ENCODE data around the gene PARVA. TPM values are rescaled to one million over a fixed set of nuclear protein-coding genes. Genes with fewer than 3 reads are reported as not detected.

The PARVA gene
- total RNA-seq, 1 experiment from 2014 or later, result 20.2 TPM

DNA sequence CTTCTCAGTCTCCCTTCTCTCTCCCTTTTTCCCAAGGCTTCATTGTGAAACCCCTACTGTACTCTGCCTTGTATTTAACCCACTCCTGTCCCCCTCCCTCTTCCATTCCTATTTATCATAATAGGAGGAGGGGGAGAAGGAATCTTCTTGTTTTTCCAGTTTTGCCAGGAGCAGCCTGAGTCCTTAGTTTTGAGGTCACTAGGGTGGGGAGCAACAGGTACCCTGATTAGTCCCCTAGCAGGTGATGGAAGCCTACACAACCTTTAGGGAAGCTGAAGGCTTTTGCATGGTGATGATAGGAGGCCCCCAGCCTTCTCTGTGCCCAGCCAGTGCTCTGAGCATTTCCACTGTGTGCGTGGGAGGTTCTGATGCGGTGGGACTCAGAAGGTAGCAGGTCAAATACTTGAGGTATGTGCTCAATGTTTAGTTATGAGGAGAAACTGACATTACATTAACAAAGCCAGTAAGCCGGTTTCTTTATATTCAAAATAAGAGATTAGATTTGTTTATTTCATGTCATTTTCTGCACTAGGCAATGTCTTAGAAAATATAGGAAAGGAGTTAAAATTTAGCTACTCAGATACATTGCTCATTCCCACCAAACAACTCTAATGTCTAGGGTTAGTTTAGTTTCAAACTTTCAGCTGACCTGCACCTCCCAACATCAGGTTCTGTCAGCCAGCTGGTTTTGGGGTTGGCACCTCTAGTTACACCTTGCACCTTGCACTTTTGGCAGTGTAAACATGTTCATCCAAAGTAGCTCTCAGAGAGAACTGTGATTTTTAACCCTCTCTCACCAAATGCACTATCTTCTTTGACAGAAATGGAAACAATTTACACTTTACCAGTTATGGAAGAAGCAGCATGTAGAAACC, 26.0 kb downstream of the PARVA start:
- no peak for DNase-seq (ENCODE audit: low read depth)

DNA sequence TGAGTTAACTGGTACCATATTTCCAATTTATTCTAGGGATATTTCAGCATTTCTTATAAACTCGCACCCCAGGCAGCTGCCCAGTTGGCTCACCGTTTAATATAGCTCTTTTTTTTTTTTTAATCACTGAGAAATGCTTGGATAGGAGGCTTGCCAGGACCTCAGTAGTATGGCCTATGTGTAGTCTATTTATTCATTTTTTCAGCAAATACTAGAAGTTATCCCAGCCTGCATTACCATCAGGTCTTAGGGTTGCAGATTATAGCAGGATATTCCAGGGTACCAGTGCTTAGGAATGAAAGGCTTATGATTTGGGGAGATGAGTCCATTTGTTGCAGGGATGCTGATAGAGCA, 26.6 kb downstream of the PARVA start:
- DNase-seq (ENCODE audit: low read depth), result no peak

GRCh38 chr11:12404436-12404835, 27.1 kb downstream of the PARVA start:
- DNase-seq (ENCODE audit: low read depth), result no peak

DNA sequence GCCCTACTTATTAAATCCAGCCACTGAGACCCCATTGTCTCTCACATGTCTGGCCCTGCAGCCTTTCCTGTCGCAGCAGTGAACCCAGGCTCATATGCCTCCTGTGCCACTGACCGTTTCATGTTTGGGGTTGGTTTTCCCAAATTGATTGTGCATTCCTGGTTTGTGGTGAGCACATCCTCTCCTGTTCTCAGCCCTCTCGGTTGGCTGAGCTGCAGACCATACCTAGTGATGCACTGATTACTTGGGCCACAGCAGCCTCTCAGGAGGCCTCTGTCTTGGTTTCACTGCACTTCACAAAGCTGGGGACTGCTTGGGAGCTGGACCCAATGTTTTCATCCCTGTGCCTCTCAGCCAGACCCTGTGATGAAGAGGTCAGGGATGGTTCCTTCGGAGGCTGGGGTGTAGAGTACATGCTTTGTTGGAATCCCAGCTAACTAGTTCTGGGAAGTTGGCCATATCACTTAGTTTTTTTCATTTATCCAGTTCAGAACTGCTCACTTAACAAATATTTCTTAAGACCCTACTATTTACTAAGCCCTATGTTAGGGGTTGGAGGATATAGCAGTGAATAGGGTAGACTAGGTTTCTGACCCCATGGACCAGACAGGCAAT, 30.9 kb downstream of the PARVA start:
- no peak for DNase-seq (ENCODE audit: low read depth)

- no peak for DNase-seq (ENCODE audit: low read depth)
Measured at GRCh38 chr11:12409621-12410005, 32.2 kb downstream of the PARVA start.

- DNase-seq (ENCODE audit: low read depth), result no peak
Measured at GRCh38 chr11:12410006-12410728, 32.8 kb downstream of the PARVA start.

GRCh38 chr11:12411393-12411792, 34.0 kb downstream of the PARVA start:
- no peak for DNase-seq (ENCODE audit: low read depth)

GRCh38 chr11:12411806-12412727, 34.7 kb downstream of the PARVA start:
- peak; percentile 90 for DNase-seq (ENCODE audit: low read depth)

DNA sequence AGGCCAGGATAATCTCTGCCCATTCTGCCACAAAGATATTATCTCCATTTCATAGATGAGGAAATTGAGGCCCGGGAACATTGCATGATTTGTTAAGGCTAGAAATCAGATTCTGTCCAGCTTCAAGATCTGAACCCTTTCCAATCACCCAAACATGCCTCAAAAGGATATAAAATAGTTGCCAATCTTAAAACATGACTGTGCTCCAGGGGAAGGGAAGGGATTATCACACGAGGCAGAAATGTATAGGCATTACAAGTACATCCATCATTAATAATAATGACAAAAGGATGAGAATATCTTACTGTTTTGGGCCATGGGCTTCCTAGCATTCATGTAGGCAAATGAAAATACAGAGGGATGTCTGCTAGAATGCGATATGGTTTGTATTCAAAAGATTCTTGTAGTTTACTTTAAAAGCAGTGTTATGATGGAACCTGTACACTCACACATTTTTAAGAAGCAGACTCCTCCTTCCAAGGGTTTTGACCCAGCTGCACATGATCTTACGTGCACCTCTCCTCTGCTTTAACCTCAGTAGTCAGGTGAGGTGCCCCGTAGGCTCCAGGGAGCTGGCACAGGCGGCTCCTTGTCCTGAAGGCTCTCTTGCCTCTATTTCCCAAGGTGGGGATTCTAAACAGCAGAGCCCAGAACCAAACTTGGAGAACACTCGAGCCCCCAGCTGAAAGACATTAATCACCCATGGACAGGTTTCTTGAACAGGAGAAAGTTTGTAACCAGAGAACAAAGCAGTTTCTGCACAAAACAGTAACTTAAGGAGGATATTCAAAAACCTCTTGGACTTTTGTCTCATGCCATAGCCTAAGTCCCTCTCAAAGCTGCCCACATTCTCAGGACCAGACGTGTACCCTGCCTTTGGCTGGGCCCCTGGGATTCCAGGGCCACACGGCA, 36.0 kb downstream of the PARVA start:
- DNase-seq (ENCODE audit: low read depth), result no peak

DNA sequence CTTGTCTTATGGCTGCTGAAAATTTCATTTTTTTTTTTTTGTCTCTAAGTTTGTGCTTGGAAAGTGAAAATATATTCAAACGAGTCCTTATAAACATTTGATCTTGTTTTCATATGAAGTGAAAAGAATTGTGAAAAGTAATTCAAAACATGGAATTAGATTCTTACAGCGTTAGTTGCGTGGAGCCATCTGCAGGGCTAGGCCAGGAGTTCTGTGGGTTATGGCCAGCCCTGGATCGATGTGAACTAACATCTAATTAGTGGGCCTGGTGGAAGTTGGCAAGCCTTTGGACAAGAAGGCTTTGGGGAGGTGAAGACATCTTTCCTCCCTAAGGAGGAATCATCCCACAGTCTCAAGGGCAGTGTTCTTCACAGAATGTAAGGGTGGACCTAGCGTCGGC, 37.2 kb downstream of the PARVA start:
- DNase-seq (ENCODE audit: low read depth), result no peak

DNA sequence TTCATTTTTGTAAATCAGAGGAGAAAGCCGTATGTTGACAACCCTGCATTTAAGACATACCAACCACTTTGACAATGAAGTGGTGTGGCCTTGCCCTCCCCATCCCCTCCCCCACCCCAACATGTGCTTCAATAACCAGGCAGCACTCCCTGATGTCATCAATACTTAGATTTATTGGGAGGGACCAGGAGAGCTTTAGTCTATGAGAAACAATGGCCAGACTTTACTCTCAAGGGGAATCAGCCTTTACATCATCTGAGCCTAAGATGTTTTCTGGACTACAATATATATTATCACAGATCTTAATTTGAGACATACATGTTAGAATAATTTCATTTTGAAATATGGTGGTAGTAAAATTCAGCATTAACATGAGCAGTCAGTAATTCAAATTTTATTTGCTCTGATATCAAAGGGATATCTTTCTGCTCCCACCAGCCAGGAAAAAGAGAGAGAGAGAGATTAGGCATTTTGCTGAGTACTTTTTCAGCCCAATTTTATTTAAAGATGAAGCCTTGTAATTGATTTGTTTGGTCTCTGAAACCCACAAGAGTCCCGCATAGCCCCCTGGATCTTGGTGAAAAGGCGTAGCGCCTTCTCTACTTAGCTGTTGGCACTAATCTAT, 38.1 kb downstream of the PARVA start:
- DNase-seq (ENCODE audit: low read depth), result no peak

- no peak for DNase-seq (ENCODE audit: low read depth)
Measured at GRCh38 chr11:12416552-12416951, 39.2 kb downstream of the PARVA start.

- no peak for DNase-seq (ENCODE audit: low read depth)
Measured at GRCh38 chr11:12417691-12418611, 40.6 kb downstream of the PARVA start.

DNA sequence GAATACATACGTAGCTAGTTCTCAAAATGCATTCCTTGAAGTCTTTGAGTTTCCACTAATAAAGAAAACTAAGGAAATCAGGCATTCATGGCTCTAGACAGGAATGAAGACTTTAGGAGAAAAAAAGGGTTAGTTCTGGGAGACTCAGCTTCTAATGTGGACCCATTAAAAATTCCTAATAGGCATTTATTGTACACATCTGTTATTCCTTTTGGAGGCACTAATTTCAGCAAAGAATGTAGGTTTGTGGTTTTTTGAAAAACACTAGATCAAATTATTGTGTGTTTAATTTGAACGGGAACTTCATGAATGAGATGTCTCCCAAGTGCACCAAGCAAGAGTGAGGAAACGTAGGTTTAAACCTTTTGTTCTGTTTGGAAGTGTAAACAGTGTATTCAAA, 42.7 kb downstream of the PARVA start:
- DNase-seq (ENCODE audit: low read depth), result no peak

DNA sequence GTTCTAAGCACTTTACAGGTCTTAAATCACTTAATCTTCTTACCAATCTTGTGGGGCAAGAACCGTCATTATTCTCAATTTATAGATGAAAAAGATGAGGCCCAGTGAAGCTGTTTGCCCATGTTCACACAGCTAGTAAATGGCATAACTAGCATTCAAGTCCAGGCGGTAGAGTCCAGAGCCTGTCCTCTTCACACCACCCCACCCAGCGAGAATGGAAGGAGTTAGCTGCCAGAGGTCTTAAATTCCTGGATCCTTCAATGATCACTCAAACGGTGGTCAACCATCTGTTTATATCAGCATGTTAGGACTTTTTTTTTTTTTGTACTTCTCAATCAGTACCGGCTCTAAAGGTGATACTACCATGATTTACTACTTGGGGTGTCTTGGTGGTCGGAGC, 43.3 kb downstream of the PARVA start:
- no peak for DNase-seq (ENCODE audit: low read depth)

DNA sequence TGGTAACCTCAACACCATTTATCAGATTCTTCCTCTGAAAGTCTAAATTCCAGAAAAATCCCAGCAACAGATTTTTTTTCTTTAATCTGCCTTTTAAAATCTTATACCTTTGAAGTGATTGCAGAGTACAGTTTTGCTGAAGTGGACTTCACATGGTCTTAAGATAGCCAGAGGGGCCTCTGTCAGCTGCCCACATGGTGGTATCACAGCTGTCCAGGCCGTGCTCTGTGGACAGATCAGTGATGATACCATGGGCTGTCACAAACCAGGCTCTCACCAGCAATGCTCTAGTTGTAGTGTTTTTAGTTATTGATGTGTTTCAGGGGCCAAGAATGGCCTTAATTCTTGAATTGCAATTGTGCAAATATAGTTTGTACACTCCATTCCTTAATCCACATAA, 44.0 kb downstream of the PARVA start:
- DNase-seq (ENCODE audit: low read depth), result no peak

GRCh38 chr11:12426176-12426575, 48.8 kb downstream of the PARVA start:
- no peak for DNase-seq (ENCODE audit: low read depth)

- no peak for DNase-seq (ENCODE audit: low read depth)
Measured at GRCh38 chr11:12429155-12429554, 51.8 kb downstream of the PARVA start.

DNA sequence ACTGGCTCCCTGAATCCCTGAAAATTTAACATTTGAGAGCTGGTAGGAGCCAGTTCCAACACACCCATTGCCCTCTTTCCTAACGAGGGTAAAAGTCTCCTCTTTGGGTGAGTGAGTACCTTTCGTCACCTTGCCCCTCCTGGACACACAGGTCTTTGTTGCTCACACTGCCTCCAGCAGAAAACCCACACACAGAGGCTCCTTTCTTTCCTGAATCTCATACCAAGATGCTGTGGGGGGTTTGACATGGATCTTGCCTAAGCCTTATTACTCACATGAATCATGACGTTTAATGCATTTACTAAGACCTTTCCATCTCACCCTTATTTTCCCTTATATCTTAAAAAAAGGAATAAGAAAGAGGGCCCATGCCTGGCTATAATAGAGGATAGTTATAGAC, 53.0 kb downstream of the PARVA start:
- DNase-seq (ENCODE audit: low read depth), result peak; percentile 29
